IMR-90 (cell line): ENCODE results near the gene OGFR. TPM values are rescaled to one million over a fixed set of nuclear protein-coding genes. Genes with fewer than 3 reads are reported as not detected.

Experiments used
- ATAC-seq: fragments of 200-7000 bp; cut with Tn5 transposase; 2 replicates; pipeline ENCODE4 v1.9.1; 2020; ENCODE audit warnings: low read depth, mild to moderate bottlenecking, moderate library complexity
- BruUV-seq: library from RNA; stranded (reverse); fragments of 400-500 nt; replicated peaks from 2 replicates; lab custom pipeline; 2021; lab: Mats Ljungman, UMichigan
- CTCF ChIA-PET: fragments of 300-600 bp; formaldehyde crosslinking; extraction: SDS; loops from one replicate; lab custom pipeline; 2021; ENCODE audit warnings: antibody characterized with exemption; lab: Yijun Ruan, JAX
- POLR2A ChIA-PET: fragments of 300-600 bp; sonication (Branson Sonifier 250); formaldehyde crosslinking; loops from one replicate; lab custom pipeline; 2022; ENCODE audit warnings: antibody characterized with exemption; ENCODE audit not compliant: unreplicated experiment; lab: Charles Lee
- DNase-seq: peaks from one replicate; pipeline ENCODE4 v3.0.0; 2013
- H2AFZ ChIP-seq: replicated peaks from 2 replicates; pipeline ENCODE3; 2013; ENCODE audit warnings: low read length, mild to moderate bottlenecking; ENCODE audit not compliant: poor library complexity
- H2AK5ac ChIP-seq: 2 replicates; pipeline ENCODE4 v1.6.1; 2013; ENCODE audit warnings: low read depth, low read length, inconsistent platforms
- H2AK9ac ChIP-seq: replicated peaks from 2 replicates; pipeline ENCODE3; 2013; ENCODE audit warnings: mild to moderate bottlenecking, low read depth, low read length, moderate library complexity; ENCODE audit not compliant: poor library complexity
- H2BK120ac ChIP-seq: 2 replicates; pipeline ENCODE4 v1.6.1; 2013; ENCODE audit warnings: low read depth, low read length, inconsistent platforms
- H2BK15ac ChIP-seq: 3 replicates; pipeline ENCODE4 v1.6.1; 2013; ENCODE audit warnings: low read depth, low read length, inconsistent platforms
- H2BK20ac ChIP-seq: 2 replicates; pipeline ENCODE4 v1.6.1; 2013; ENCODE audit warnings: low read depth, mild to moderate bottlenecking, inconsistent platforms, low read length, moderate library complexity
- H2BK5ac ChIP-seq: 2 replicates; pipeline ENCODE4 v1.6.1; 2013; ENCODE audit warnings: mild to moderate bottlenecking, low read depth, low read length, inconsistent platforms; ENCODE audit not compliant: poor library complexity, severe bottlenecking
- H3K14ac ChIP-seq: replicated peaks from 2 replicates; pipeline ENCODE4 v1.6.1; 2013; ENCODE audit warnings: low read depth, low read length, inconsistent platforms
- H3K18ac ChIP-seq: 2 replicates; pipeline ENCODE4 v1.6.1; 2013; ENCODE audit warnings: low read depth, low read length, control low read depth
- H3K23ac ChIP-seq: 2 replicates; pipeline ENCODE4 v1.6.1; 2013; ENCODE audit warnings: low read depth, low read length, inconsistent platforms
- H3K27ac ChIP-seq: 2 replicates; pipeline ENCODE4 v1.5.1; 2013; ENCODE audit warnings: mild to moderate bottlenecking, control low read depth, low read length; ENCODE audit not compliant: insufficient read depth
- H3K27me3 ChIP-seq: 2 replicates; pipeline ENCODE4 v1.6.1; 2013; ENCODE audit warnings: low read length; ENCODE audit not compliant: control insufficient read depth, insufficient read depth
- H3K36me3 ChIP-seq: 2 replicates; pipeline ENCODE4 v1.6.1; 2013; ENCODE audit warnings: low read length, mixed read lengths; ENCODE audit not compliant: control insufficient read depth, insufficient read depth
- H3K4ac ChIP-seq: 2 replicates; pipeline ENCODE4 v1.6.1; 2013; ENCODE audit warnings: low read depth, low read length, inconsistent platforms
- H3K4me1 ChIP-seq: 2 replicates; pipeline ENCODE4 v1.6.1; 2013; ENCODE audit warnings: low read length, mixed read lengths; ENCODE audit not compliant: control insufficient read depth, insufficient read depth
- H3K4me2 ChIP-seq: 2 replicates; pipeline ENCODE4 v1.6.1; 2013; ENCODE audit warnings: low read depth, mild to moderate bottlenecking, control low read depth, low read length, moderate library complexity
- H3K4me3 ChIP-seq: 2 replicates; pipeline ENCODE4 v1.5.1; 2013; ENCODE audit warnings: low read depth, mild to moderate bottlenecking, control low read depth, low read length, moderate library complexity; ENCODE audit not compliant: insufficient read depth
- H3K56ac ChIP-seq: 2 replicates; pipeline ENCODE4 v1.6.1; 2013; ENCODE audit warnings: low read length, inconsistent platforms; ENCODE audit not compliant: insufficient read depth; ENCODE audit errors: extremely low read depth
- H3K79me1 ChIP-seq, 2 experiments: 2 replicates each; pipeline ENCODE4 v1.6.1; 2013; ENCODE audit warnings: low read length in 2 of 2, inconsistent platforms in 1 of 2, low read depth in 1 of 2
- H3K9ac ChIP-seq: 2 replicates; pipeline ENCODE4 v1.6.1; 2013; ENCODE audit warnings: low read depth, low read length, control low read depth
- H3K9me1 ChIP-seq: 2 replicates; pipeline ENCODE4 v1.6.1; 2013; ENCODE audit warnings: low read length, inconsistent platforms; ENCODE audit not compliant: insufficient read depth
- H3K9me3 ChIP-seq: 2 replicates; pipeline ENCODE4 v1.6.1; 2013; ENCODE audit warnings: low read length; ENCODE audit not compliant: control insufficient read depth, insufficient read depth
- H4K20me1 ChIP-seq: 2 replicates; pipeline ENCODE4 v1.6.1; 2013; ENCODE audit warnings: low read length, inconsistent platforms; ENCODE audit not compliant: insufficient read depth
- H4K5ac ChIP-seq: 2 replicates; pipeline ENCODE4 v1.6.1; 2013; ENCODE audit warnings: mild to moderate bottlenecking, low read depth, low read length, control low read depth
- H4K8ac ChIP-seq, 2 experiments: 2 replicates each; pipeline ENCODE4 v1.6.1; 2013; ENCODE audit warnings: low read depth in 2 of 2, low read length in 2 of 2, control low read depth in 1 of 2, inconsistent platforms in 1 of 2
- H4K91ac ChIP-seq: 2 replicates; pipeline ENCODE4 v1.6.1; 2013; ENCODE audit warnings: low read depth, low read length, inconsistent platforms; ENCODE audit not compliant: insufficient read depth
- BHLHE40 ChIP-seq: fragments of 150-350 bp; IDR thresholded peaks from 2 replicates; pipeline ENCODE4 v1.6.1; 2016; ENCODE audit warnings: mild to moderate bottlenecking, low read depth, low read length
- CEBPB ChIP-seq: IDR thresholded peaks from 2 replicates; pipeline ENCODE4 v1.6.1; 2012; ENCODE audit warnings: low read depth, low read length, improper control_type of control experiment
- CHD1 ChIP-seq: IDR thresholded peaks from 2 replicates; pipeline ENCODE4 v1.6.1; 2012; ENCODE audit warnings: low read depth, low read length, improper control_type of control experiment
- FOS ChIP-seq: fragments of 150-350 bp; IDR thresholded peaks from 2 replicates; pipeline ENCODE4 v1.6.1; 2016; ENCODE audit warnings: low read depth, low read length
- MAFK ChIP-seq: IDR thresholded peaks from 2 replicates; pipeline ENCODE4 v1.6.1; 2012; ENCODE audit warnings: low read depth, low read length, improper control_type of control experiment
- MAZ ChIP-seq: IDR thresholded peaks from 2 replicates; pipeline ENCODE4 v1.6.1; 2012; ENCODE audit warnings: low read depth, mild to moderate bottlenecking, low read length, improper control_type of control experiment, moderate library complexity, borderline replicate concordance
- MXI1 ChIP-seq: IDR thresholded peaks from 2 replicates; pipeline ENCODE4 v1.6.1; 2012; ENCODE audit warnings: low read depth, mild to moderate bottlenecking, low read length, moderate library complexity, borderline replicate concordance
- NFE2L2 ChIP-seq: fragments of 150-350 bp; IDR thresholded peaks from 2 replicates; pipeline ENCODE4 v1.6.1; 2016; ENCODE audit warnings: low read depth, mild to moderate bottlenecking, low read length
- POLR2A ChIP-seq: IDR thresholded peaks from 2 replicates; pipeline ENCODE4 v1.6.1; 2012; ENCODE audit warnings: mild to moderate bottlenecking, low read depth, low read length
- RAD21 ChIP-seq: IDR thresholded peaks from 2 replicates; pipeline ENCODE4 v1.6.1; 2012; ENCODE audit warnings: low read length, improper control_type of control experiment
- RCOR1 ChIP-seq: IDR thresholded peaks from 2 replicates; pipeline ENCODE4 v1.6.1; 2012; ENCODE audit warnings: mild to moderate bottlenecking, low read length, improper control_type of control experiment; ENCODE audit not compliant: insufficient replicate concordance
- RFX5 ChIP-seq: IDR thresholded peaks from 2 replicates; pipeline ENCODE4 v1.8.0; 2012; ENCODE audit warnings: low read depth, mild to moderate bottlenecking, low read length, moderate library complexity
- SMC3 ChIP-seq: fragments of 150-350 bp; IDR thresholded peaks from 2 replicates; pipeline ENCODE4 v1.6.1; 2016; ENCODE audit warnings: low read depth, mild to moderate bottlenecking, antibody characterized with exemption, low read length, moderate library complexity
- WGBS, 2 experiments: methylation state at CpG; one replicate each; pipeline versions ENCODE4 v1.1.5 to v1.1.7; 2013; ENCODE audit warnings: missing lambda C conversion rate in 2 of 2; ENCODE audit not compliant: insufficient read length in 1 of 2; ENCODE audit errors: extremely low coverage in 2 of 2; 5-methylcytosine and 5-hydroxymethylcytosine counted together
- dilution Hi-C: fragments of 300-500 bp; cut with HindIII; formaldehyde crosslinking; loops from one replicate; pipeline ENCODE4 v1.14.3; 2018; ENCODE audit warnings: low sequenced_read_pairs; ENCODE audit not compliant: unreplicated experiment
- in situ Hi-C: fragments of 300-500 bp; cut with MboI; formaldehyde crosslinking; loops from 3 replicates; pipeline ENCODE4 v1.14.3; 2019; ENCODE audit warnings: low sequenced_read_pairs, inconsistent platforms, mixed read lengths
- intact Hi-C: fragments of 100-400 bp; cut with micrococcal nuclease; formaldehyde crosslinking; loops from 2 replicates; pipeline ENCODE4 v1.10.0; 2022
- polyA plus RNA-seq, 3 experiments: library from polyadenylated mRNA; depleted of rRNA; stranded (reverse); fragments of >200 nt; gene quantifications; 2 replicates each; pipeline ENCODE4 v1.2.3, GENCODE V29; 2012; ENCODE audit warnings: low replicate concordance in 1 of 3
- total RNA-seq: library from RNA; depleted of rRNA; stranded (reverse); fragments of >200 nt; gene quantifications from 2 replicates; pipeline ENCODE4 v1.2.3, GENCODE V29; 2012
- TF ChIP-seq, protein P1 (sequence below): fragments of 150-350 bp; IDR thresholded peaks from 2 replicates; pipeline ENCODE4 v1.6.1; 2017; ENCODE audit warnings: mild to moderate bottlenecking, antibody characterized with exemption, low read length, low read depth
- TF ChIP-seq, protein P2 (sequence below): conservative IDR thresholded peaks from 2 replicates; pipeline ENCODE4 v1.5.1; 2012; ENCODE audit warnings: mild to moderate bottlenecking, low read depth, low read length, improper control_type of control experiment
- TF ChIP-seq, protein P3 (sequence below): fragments of 150-350 bp; IDR thresholded peaks from 2 replicates; pipeline ENCODE4 v1.6.1; 2016; ENCODE audit warnings: low read depth, mild to moderate bottlenecking, low read length, moderate library complexity, borderline replicate concordance

Gene OGFR
- total and polyA plus RNA-seq, 2 of the 4 experiments (the other 2 are of a cell fraction) = 22.4 to 30.1 TPM

DNA sequence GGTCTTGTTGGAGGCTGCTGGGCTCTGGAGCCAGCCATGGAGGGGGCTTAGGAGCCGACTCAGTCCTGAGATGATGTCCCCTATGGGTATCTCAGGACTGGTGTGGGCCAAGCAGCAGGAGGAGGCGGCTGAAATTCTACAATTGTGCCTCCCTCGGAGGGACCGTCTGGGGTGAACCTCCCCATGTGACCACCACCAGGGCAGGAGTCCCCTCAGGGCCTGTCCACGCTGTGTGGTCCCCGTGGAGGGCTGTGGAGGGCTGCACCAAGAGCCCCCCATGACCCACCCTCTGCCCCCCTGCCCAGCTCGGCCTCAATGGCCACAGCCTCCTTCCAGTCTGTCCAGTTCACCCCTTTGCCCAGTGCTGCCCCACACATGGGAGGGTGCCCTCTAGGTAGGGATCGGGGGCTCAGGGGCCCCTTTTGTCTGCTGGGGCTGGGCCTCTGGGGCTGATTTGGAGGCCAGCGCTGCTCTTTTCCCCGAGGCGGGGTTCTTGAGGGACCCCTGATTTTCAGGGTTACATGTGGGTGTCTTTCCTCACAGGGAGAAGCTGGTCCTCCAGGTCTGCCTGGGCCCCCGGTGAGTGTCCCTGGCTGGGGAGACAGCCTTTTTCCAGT lies 13.4 kb downstream of the OGFR start:
- no peak overlapping the region for H2AK5ac ChIP-seq
- H2BK20ac ChIP-seq = no peak overlapping the region
- H3K79me1 ChIP-seq = no peaks in the 10 kb centered on the region
- H2BK5ac ChIP-seq = no peak overlapping the region
- 60% methylated on average over 2 of the region's 12 CpGs; no CpG with 5 or more reads in 1 of the 2 experiments for WGBS, 2 experiments
- H3K36me3 ChIP-seq = peaks cover 4% of the 10 kb centered on the region; the same call in 1 of the 2 replicates
- CTCF ChIA-PET = no interaction called here
- no peak overlapping the region for H2BK120ac ChIP-seq
- no peak overlapping the region for H2AFZ ChIP-seq
- no peak overlapping the region for H4K8ac ChIP-seq
- TF ChIP-seq, protein P1, sequence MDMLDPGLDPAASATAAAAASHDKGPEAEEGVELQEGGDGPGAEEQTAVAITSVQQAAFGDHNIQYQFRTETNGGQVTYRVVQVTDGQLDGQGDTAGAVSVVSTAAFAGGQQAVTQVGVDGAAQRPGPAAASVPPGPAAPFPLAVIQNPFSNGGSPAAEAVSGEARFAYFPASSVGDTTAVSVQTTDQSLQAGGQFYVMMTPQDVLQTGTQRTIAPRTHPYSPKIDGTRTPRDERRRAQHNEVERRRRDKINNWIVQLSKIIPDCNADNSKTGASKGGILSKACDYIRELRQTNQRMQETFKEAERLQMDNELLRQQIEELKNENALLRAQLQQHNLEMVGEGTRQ = no peak
- TF ChIP-seq CEBPB (no peak), POLR2A (no peak), CHD1 (no peak), RFX5 (no peak), RCOR1 (no peak), FOS (no peak), MAZ (no peak), MAFK (no peak), NFE2L2 (no peak), SMC3 (no peak), MXI1 (no peak), RAD21 (no peak), BHLHE40 (no peak)
- TF ChIP-seq, protein P2, sequence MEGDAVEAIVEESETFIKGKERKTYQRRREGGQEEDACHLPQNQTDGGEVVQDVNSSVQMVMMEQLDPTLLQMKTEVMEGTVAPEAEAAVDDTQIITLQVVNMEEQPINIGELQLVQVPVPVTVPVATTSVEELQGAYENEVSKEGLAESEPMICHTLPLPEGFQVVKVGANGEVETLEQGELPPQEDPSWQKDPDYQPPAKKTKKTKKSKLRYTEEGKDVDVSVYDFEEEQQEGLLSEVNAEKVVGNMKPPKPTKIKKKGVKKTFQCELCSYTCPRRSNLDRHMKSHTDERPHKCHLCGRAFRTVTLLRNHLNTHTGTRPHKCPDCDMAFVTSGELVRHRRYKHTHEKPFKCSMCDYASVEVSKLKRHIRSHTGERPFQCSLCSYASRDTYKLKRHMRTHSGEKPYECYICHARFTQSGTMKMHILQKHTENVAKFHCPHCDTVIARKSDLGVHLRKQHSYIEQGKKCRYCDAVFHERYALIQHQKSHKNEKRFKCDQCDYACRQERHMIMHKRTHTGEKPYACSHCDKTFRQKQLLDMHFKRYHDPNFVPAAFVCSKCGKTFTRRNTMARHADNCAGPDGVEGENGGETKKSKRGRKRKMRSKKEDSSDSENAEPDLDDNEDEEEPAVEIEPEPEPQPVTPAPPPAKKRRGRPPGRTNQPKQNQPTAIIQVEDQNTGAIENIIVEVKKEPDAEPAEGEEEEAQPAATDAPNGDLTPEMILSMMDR = no peak
- TF ChIP-seq, protein P3, sequence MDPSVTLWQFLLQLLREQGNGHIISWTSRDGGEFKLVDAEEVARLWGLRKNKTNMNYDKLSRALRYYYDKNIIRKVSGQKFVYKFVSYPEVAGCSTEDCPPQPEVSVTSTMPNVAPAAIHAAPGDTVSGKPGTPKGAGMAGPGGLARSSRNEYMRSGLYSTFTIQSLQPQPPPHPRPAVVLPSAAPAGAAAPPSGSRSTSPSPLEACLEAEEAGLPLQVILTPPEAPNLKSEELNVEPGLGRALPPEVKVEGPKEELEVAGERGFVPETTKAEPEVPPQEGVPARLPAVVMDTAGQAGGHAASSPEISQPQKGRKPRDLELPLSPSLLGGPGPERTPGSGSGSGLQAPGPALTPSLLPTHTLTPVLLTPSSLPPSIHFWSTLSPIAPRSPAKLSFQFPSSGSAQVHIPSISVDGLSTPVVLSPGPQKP = no peak
- H3K18ac ChIP-seq = no peak overlapping the region
- no TSS peak for BruUV-seq
- no peak overlapping the region for H3K23ac ChIP-seq
- H2AK9ac ChIP-seq = peak overlapping the region; percentile 72
- intact Hi-C loops (no loop called here), in situ Hi-C loops (no loop called here), dilution Hi-C loops (no loop called here)
- H3K14ac ChIP-seq = no peak overlapping the region
- DNase-seq (no peak), ATAC-seq (no peak)
- H3K9me3 ChIP-seq = no peaks in the 10 kb centered on the region
- H3K9me1 ChIP-seq = no peaks in the 10 kb centered on the region
- POLR2A ChIA-PET = no interaction called here
- no peak overlapping the region; the same call in 1 of the 2 replicates for H4K5ac ChIP-seq
- H3K27me3 ChIP-seq = peaks cover 23% of the 10 kb centered on the region
- no peak overlapping the region for H3K4me2 ChIP-seq
- H4K20me1 ChIP-seq = peaks cover 6% of the 10 kb centered on the region; the same call in 1 of the 2 replicates
- H2BK15ac ChIP-seq = no peak overlapping the region
- no peak overlapping the region for H3K9ac ChIP-seq
- H3K4ac ChIP-seq = no peak overlapping the region
- no peak overlapping the region for H3K4me3 ChIP-seq
- no peak overlapping the region for H3K27ac ChIP-seq
- peaks cover 20% of the 10 kb centered on the region for H3K4me1 ChIP-seq
- no peak overlapping the region for H3K56ac ChIP-seq
- no peak overlapping the region for H4K91ac ChIP-seq
